Pulmonary artery endothelial cell (primary cell): Measurements from ENCODE around the gene CATSPER4. TPM values are rescaled to one million over a fixed set of nuclear protein-coding genes. Genes with fewer than 3 reads are reported as not detected.

Experiments used
- DNase-seq: peaks from one replicate; pipeline ENCODE4 v3.0.0-alpha.2; 2011; ENCODE audit warnings: low read depth, low spot score
- total RNA-seq: library from RNA; depleted of rRNA; stranded (reverse); fragments of >200 nt; gene quantifications from 2 replicates; pipeline ENCODE4 v1.2.3, GENCODE V29; 2014

The CATSPER4 gene
- total RNA-seq, 1 donor from 2014 or later, result not detected

GRCh38 chr1:26164861-26165842 lies 25.2 kb upstream of the CATSPER4 start:
- DNase-seq, result no peak

GRCh38 chr1:26166719-26167281 lies 23.6 kb upstream of the CATSPER4 start:
- no peak for DNase-seq

- no peak for DNase-seq
Measured at GRCh38 chr1:26168410-26169197, 21.8 kb upstream of the CATSPER4 start, which contains the start of gene C1orf232. C1orf232 (minus strand) TSS chr1:26168963; CDS start chr1:26168499, 464 bp downstream.

GRCh38 chr1:26169198-26169554 lies 21.2 kb upstream of the CATSPER4 start:
- no peak for DNase-seq

- peak; percentile 74 for DNase-seq
Measured at GRCh38 chr1:26169669-26170471, 20.5 kb upstream of the CATSPER4 start, which contains the start of gene ZNF593. ZNF593 (plus strand) TSS chr1:26169908; CDS start chr1:26169984, 76 bp downstream.

- no peak for DNase-seq
Measured at GRCh38 chr1:26170472-26170821, 20.0 kb upstream of the CATSPER4 start.

GRCh38 chr1:26171084-26172072 lies 19.0 kb upstream of the CATSPER4 start, which contains the start of gene ZNF593OS:
ZNF593OS (minus strand) TSS chr1:26171832; CDS start chr1:26171661, 171 bp downstream.
- no peak for DNase-seq

GRCh38 chr1:26175346-26175745 lies 15.1 kb upstream of the CATSPER4 start:
- DNase-seq, result no peak

GRCh38 chr1:26177182-26177684 lies 13.2 kb upstream of the CATSPER4 start, which contains the start of gene CNKSR1:
CNKSR1 (plus strand) TSS chr1:26177491; CDS start chr1:26177548, 57 bp downstream.
- DNase-seq, result no peak

GRCh38 chr1:26180010-26180506 lies 10.3 kb upstream of the CATSPER4 start:
- no peak for DNase-seq

- DNase-seq, result no peak
Measured at GRCh38 chr1:26181586-26182382, 8.6 kb upstream of the CATSPER4 start.

GRCh38 chr1:26182383-26182696 lies 8.1 kb upstream of the CATSPER4 start:
- DNase-seq, result no peak

- no peak for DNase-seq
Measured at GRCh38 chr1:26184086-26184485, 6.3 kb upstream of the CATSPER4 start.

GRCh38 chr1:26184883-26185282 lies 5.5 kb upstream of the CATSPER4 start:
- DNase-seq, result no peak

GRCh38 chr1:26187882-26188281 lies 2.5 kb upstream of the CATSPER4 start:
- DNase-seq, result no peak

GRCh38 chr1:26188477-26188876 lies 1.9 kb upstream of the CATSPER4 start:
- no peak for DNase-seq

GRCh38 chr1:26189331-26189730 lies 1.1 kb upstream of the CATSPER4 start:
- DNase-seq, result no peak

GRCh38 chr1:26189751-26190275 lies 589 bp upstream of the CATSPER4 start:
- DNase-seq, result no peak
